Measurements from ENCODE around the gene VAPB.
A peak's percentile ranks its signal among the peaks of the same experiment; 100 is the strongest.
"Not testable (repeated sequence)": the region's sequence is repeated elsewhere in the genome, so short reads cannot be mapped to it uniquely, and the experiment has no call there.

Gene VAPB

DNA sequence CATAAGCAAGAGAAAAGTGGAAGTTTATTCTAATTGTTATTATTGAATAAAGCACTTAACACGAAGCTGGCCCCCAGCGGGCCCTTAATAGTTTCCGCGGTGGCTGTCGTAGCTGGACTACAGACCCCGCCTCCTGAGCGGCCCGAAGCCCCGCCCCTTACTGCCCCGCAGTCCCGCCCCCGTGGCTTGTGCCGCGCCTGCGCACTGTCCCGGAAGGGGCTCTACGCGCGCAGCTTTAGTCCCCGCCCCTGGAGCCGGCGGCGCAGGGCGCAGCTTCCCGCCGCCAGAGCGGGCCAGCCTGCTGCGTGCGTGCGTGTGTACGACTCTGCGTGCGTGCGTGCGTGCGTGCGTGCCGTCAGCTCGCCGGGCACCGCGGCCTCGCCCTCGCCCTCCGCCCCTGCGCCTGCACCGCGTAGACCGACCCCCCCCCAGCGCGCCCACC, at the start of gene VAPB:
TSS of gene VAPB (plus strand) at position 348 of the 442 bp plus-strand sequence. CDS start 231 bp downstream, outside the sequence.
- DNase-seq = peak; percentile 96 to 97

- no peak for DNase-seq
These were observed 49.3 kb upstream of the VAPB start for GRCh38 chr20:58339741-58340140.

DNA sequence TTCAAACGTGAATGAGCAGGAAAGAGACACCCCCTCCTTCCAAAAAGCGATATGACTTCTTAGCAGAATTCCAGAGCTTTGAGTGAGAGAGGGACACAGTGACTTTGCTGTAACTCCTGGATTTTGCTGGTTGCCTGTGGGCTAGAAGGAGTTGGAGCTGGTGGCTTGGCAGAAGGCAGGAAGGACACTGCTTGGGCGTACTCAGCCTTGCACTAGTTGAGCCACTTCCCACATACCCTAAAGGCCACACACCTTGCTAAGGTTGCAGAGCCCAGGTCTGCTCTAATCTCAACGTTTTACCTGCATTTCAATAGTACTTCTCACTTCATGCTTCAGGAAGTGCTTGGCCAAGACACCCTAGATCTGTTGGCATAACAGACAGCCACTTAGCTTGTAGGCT, 48.9 kb upstream of the VAPB start:
- no peak for DNase-seq

GRCh38 chr20:58340853-58341252, 48.2 kb upstream of the VAPB start:
- DNase-seq = no peak

- no peak for DNase-seq
These were observed 46.7 kb upstream of the VAPB start for GRCh38 chr20:58342104-58342945.

DNA sequence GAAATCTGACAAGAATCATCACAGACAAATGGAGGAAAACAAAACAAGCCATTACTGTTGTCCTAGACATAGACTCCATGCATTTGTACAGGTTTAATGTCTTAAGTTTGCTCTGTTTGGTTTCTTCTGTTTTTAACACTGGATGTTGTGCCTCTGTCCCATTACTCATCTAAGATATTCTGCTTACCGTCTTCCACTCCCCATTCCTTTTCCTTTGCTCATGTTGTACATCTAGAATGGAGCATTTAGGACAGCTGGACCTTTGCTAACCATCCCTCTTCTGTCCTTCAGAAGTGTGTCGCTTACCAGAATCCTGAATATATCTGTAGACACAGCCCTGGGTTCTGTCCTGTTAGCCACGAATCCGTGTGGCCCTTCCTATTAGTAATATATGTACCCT, 44.3 kb upstream of the VAPB start:
- DNase-seq = no peak

DNA sequence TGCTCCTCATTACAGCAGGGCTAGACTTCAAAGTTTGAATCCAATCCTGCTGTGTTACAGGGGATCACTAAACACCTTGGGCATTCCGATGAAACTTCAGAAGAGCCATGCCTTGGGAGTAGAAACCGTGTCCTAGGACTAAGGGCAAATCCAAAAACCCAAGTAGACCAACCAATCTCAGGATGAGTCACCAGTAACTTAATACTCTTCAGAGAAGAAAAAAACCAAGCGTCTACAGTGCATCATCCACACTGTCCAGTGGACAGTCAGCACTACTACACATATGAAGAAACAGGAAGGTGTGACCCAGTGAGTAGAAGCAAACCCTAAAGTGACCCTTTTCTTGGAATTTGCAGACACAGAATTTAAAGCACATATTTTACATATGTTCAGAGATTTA, 39.5 kb upstream of the VAPB start:
- DNase-seq = no peak

DNA sequence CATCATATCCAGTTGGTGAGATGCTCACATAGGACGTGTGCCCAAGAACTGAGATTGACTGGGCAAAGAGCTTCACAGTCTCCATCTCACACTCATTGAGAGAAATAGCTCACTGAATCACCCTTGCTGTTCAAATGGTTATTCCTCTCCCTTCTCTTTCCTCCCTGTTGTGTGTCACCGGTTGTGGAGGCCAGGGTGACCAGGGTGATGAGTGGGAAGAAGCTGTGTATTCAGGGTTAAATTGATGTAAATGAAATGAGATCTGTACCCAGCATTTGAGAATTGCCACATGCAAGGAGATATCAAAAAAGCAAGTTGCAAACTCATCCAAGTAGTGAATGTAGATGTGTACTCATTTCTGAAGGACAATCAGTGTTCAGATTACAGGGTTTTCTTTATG, 36.6 kb upstream of the VAPB start:
- DNase-seq = no peak

DNA sequence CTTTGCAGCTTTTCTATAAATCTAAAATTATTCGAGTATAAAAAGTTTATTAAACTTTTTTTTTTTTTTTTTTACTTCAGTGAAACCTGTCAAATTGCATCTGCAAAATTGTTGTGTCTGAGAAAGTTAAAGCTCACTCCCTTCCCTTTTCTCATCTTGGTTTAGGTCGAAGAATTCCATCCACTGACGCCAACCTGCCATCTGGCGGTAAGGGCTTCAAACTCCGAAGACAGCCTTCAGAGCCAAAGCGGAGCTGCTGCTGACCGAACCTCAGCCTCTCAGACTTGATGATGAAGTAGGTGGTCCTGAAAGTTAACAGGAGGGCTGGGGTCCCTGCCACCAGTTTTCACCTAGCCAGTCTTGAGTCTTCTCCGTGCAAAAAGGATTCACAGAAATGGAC, 29.6 kb upstream of the VAPB start:
- no peak for DNase-seq

DNA sequence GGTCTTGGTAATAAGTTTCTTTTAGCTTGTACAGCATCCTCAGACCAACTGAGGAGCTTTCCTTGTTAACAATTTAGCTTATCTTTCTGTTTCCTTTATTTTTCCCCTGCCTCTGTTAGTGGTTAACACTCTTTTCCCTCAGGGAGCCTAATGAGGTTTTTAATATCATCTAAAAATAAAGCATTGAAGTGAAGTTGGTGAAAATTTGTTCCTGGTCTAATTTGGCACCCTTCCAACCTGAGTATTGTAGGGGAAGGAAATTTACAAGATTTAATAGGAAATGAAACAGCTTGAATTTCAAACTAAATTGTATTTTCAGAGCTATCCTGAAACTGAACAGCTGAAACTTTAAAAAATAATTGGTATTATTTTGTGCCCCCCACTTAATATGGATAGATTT, 28.1 kb upstream of the VAPB start:
- DNase-seq = no peak

- DNase-seq = no peak
These were observed 27.4 kb upstream of the VAPB start for GRCh38 chr20:58361481-58362205.

DNA sequence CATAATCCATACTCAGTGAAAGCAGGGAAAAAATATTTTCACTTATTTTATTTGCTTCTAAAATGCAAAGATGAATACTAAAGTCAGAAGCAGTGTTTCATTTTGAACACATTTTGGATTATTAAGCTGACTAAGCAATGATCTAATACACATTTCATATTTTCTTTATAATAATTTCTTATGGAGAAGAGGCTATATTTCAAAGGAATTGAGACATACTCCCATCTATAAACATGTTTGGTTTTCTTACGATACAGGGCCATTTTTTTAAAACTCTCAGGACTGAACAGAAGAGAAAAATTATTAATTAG, 26.9 kb upstream of the VAPB start:
- no peak for DNase-seq

DNA sequence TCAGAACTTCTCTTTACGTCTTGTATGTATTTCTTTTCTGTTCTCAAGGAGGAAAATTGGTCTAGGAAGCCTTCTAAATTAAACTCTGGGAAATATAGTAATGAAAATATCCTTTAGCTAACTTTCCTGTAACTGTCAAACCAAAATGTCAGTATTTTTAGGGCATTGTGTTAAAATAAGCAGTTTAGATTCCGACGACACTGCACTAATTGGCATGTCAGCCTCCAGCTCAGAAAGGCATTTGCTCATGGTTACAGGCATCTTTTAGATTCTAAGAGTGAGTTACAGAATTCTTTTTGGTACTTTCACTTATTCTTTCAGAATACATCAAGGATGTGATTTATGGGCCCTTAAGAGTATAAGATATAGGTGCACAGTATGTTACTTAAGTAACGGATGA, 26.1 kb upstream of the VAPB start:
- no peak for DNase-seq

- DNase-seq = no peak
These were observed 22.2 kb upstream of the VAPB start for GRCh38 chr20:58366866-58367265.

DNA sequence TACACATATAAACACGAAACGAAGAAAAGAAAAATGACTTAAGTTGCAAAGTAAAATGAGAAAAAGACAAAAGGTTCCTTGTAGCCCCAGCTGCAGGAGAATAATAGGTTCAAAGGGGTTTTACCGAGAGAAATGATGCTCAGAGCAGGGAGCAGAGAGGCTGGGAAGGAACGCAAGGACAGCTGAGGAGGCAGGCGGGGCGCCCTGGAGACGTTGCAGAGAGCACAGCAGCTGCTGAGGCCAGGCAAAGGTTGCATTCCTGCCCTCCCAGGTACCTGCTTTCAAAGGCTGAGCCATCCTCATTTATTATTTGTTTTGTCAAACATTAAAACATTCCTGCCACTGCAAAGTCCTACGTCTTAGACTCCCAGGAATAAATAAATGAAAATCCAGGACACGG, 16.2 kb upstream of the VAPB start:
- no peak for DNase-seq

DNA sequence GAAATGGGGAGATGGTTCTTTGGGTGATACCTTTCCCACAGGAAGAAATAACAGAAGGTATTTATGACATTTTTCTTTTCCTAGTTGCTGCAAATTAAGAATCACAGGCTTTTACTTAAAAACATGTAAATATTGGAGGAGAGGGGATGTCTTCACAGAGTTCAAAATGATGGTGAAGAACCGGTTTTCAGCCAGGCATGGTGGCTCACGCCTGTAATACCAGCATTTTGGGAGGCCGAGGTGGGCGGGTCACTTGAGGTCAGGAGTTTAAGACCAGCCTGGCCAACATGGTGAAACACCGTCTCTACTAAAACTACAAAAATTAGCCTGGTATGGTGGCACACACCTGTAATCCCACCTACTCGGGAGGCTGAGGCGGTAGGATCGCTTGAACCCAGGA, 15.7 kb upstream of the VAPB start:
- not testable (repeated sequence) for DNase-seq

- no peak for DNase-seq
These were observed 14.8 kb upstream of the VAPB start for GRCh38 chr20:58374027-58374850.

DNA sequence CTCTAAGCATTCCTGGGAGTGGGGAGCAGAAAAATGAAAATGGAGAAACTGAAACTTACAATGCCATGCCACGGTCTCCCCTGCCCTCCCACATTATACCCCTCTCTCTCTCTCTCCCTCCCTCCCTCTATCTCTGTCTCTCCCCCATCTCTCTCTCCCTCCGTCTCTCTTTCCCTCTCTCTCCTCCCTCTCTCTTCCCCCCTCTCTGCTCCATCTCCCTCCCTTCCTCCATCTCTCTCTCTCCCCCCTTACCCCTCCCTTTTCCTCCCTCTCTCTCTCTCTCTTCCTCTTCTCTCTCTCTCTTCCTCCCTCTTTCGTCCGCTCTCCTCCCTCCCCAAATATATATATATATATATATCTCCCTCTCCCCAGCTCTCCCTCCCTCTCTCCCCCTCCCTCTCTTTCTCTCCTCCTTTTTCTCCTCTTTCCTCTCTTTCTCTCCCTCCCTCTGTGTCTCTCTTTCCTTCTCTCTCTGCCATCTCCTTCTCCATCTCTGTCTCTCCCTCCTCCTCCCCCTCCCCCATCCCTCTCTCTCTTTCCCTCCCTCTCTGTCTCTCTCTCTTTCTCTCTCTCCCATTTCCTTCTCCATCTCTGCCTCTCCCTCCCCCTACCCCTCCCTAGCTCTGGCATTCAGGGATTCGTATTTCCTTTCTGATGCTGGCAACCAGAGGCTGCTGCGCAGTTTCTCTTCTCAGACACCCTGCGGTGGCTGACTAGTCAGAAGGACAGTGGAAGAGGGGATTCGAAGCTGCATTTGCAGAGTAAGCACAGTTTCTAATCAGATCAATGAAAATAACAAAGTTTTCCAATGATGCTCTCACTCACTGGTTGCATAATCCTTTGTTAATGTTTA, 13.9 kb upstream of the VAPB start:
- DNase-seq = no peak

GRCh38 chr20:58375759-58376352, 13.2 kb upstream of the VAPB start:
- no peak for DNase-seq

DNA sequence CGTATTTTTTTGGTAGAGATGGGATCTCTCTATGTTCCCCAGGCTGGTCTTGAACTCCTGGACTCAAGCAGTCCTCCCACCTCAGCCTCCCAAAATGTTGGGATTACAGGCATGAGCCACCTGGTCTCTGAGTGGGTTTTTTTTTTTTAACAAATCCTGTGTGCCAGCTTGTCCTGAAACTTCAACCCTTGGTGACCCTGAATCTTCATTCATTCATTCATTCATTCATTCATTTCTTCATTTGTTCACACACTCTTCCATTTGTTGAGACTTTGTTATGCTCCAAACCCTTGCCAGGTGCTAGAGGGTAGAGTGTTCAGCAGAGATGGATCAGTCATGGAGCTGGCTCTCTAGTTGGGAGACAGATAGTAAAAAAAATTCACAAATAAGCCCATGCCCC, 12.0 kb upstream of the VAPB start:
- DNase-seq = no peak

GRCh38 chr20:58377766-58378401, 11.1 kb upstream of the VAPB start:
- no peak for DNase-seq

- DNase-seq = no peak
These were observed 10.3 kb upstream of the VAPB start for GRCh38 chr20:58378704-58379103.

Measured in CD4-positive, alpha-beta T cell treated with Interleukin-4 for 1 hour (primary cell).